ENCODE data around the gene MAPK4.
"Not testable (repeated sequence)": the region's sequence is repeated elsewhere in the genome, so short reads cannot be mapped to it uniquely, and the experiment has no call there.

MAPK4 gene

GRCh38 chr18:50594012-50594411 is 34.1 kb downstream of the MAPK4 start:
- no peak for DNase-seq (ENCODE audit: insufficient read length, low spot score)
- TF ChIP-seq POLR2A (IDR thresholded peaks at IDR 0.05; ENCODE audit: low read depth, low read length) = no peak
- no peak for FAIRE-seq

GRCh38 chr18:50594942-50595341 is 35.1 kb downstream of the MAPK4 start:
- FAIRE-seq (no peak), DNase-seq (ENCODE audit: insufficient read length, low spot score) (no peak)
- no peak for TF ChIP-seq POLR2A (IDR thresholded peaks at IDR 0.05; ENCODE audit: low read depth, low read length)

GRCh38 chr18:50602466-50602865 is 42.6 kb downstream of the MAPK4 start:
- no peak for DNase-seq (ENCODE audit: insufficient read length, low spot score)
- TF ChIP-seq POLR2A (IDR thresholded peaks at IDR 0.05; ENCODE audit: low read depth, low read length) = no peak
- no peak for FAIRE-seq

- DNase-seq (ENCODE audit: insufficient read length, low spot score) (no peak), FAIRE-seq (no peak)
- TF ChIP-seq POLR2A (IDR thresholded peaks at IDR 0.05; ENCODE audit: low read depth, low read length) = no peak
Observed at GRCh38 chr18:50606609-50607008, 46.7 kb downstream of the MAPK4 start.

GRCh38 chr18:50607378-50607926 is 47.6 kb downstream of the MAPK4 start:
- no peak for DNase-seq (ENCODE audit: insufficient read length, low spot score)
- TF ChIP-seq POLR2A (IDR thresholded peaks at IDR 0.05; ENCODE audit: low read depth, low read length) = no peak
- no peak for FAIRE-seq

GRCh38 chr18:50609171-50609570 is 49.3 kb downstream of the MAPK4 start:
- not testable (repeated sequence) for FAIRE-seq; DNase-seq (ENCODE audit: insufficient read length, low spot score)

- DNase-seq (ENCODE audit: insufficient read length, low spot score) = no peak
- FAIRE-seq = no peak
- TF ChIP-seq POLR2A (IDR thresholded peaks at IDR 0.05; ENCODE audit: low read depth, low read length) = no peak
Observed at GRCh38 chr18:50610349-50610748, 50.5 kb downstream of the MAPK4 start.

GRCh38 chr18:50611529-50611941 is 51.6 kb downstream of the MAPK4 start:
- FAIRE-seq (no peak), DNase-seq (ENCODE audit: insufficient read length, low spot score) (no peak)
- no peak for TF ChIP-seq POLR2A (IDR thresholded peaks at IDR 0.05; ENCODE audit: low read depth, low read length)

GRCh38 chr18:50614838-50615237 is 55.0 kb downstream of the MAPK4 start:
- TF ChIP-seq POLR2A (IDR thresholded peaks at IDR 0.05; ENCODE audit: low read depth, low read length) = no peak
- DNase-seq (ENCODE audit: insufficient read length, low spot score) = no peak
- FAIRE-seq = no peak

GRCh38 chr18:50616484-50617048 is 56.7 kb downstream of the MAPK4 start:
- DNase-seq (ENCODE audit: insufficient read length, low spot score) (no peak), FAIRE-seq (no peak)
- no peak for TF ChIP-seq POLR2A (IDR thresholded peaks at IDR 0.05; ENCODE audit: low read depth, low read length)

GRCh38 chr18:50619861-50620275 is 60.0 kb downstream of the MAPK4 start:
- TF ChIP-seq POLR2A (IDR thresholded peaks at IDR 0.05; ENCODE audit: low read depth, low read length) = no peak
- FAIRE-seq = no peak
- DNase-seq (ENCODE audit: insufficient read length, low spot score) = no peak

GRCh38 chr18:50620319-50620718 is 60.4 kb downstream of the MAPK4 start:
- no peak for TF ChIP-seq POLR2A (IDR thresholded peaks at IDR 0.05; ENCODE audit: low read depth, low read length)
- FAIRE-seq = no peak
- DNase-seq (ENCODE audit: insufficient read length, low spot score) = no peak

- no peak for TF ChIP-seq POLR2A (IDR thresholded peaks at IDR 0.05; ENCODE audit: low read depth, low read length)
- FAIRE-seq = no peak
- no peak for DNase-seq (ENCODE audit: insufficient read length, low spot score)
Observed at GRCh38 chr18:50621366-50621765, 61.5 kb downstream of the MAPK4 start.

- DNase-seq (ENCODE audit: insufficient read length, low spot score) (no peak), FAIRE-seq (no peak)
- no peak for TF ChIP-seq POLR2A (IDR thresholded peaks at IDR 0.05; ENCODE audit: low read depth, low read length)
Observed at GRCh38 chr18:50622320-50622719, 62.4 kb downstream of the MAPK4 start.

- FAIRE-seq = no peak
- no peak for TF ChIP-seq POLR2A (IDR thresholded peaks at IDR 0.05; ENCODE audit: low read depth, low read length)
- no peak for DNase-seq (ENCODE audit: insufficient read length, low spot score)
Observed at GRCh38 chr18:50622865-50623393, 63.0 kb downstream of the MAPK4 start.

Data from H54 (cell line).